ENCODE results near the gene TMEM151B. TPM values are rescaled to one million over a fixed set of nuclear protein-coding genes. Genes with fewer than 3 reads are reported as not detected.

Gene TMEM151B
- total and polyA plus RNA-seq, 9 of the 15 experiments (the other 6 are each of a cell fraction or from before 2014, with no cell fraction given) = not detected

- TF ChIP-seq ARNT (IDR thresholded peaks at IDR 0.05) = no peak
- TF ChIP-seq ZNF23 (CRISPR knock-in tag; IDR thresholded peaks at IDR 0.05) = no peak
- TF ChIP-seq HDAC6 (IDR thresholded peaks at IDR 0.05; ENCODE audit: low read depth, low read length) = no peak
- TF ChIP-seq VEZF1 (CRISPR knock-in tag; IDR thresholded peaks at IDR 0.05) = peak; percentile 96
- no peak for TF ChIP-seq ZNF655 (CRISPR knock-in tag; IDR thresholded peaks at IDR 0.05)
- TF ChIP-seq ZNF41 (CRISPR knock-in tag; conservative IDR thresholded peaks at IDR 0.05) = no peak
- peak; percentile 59 for TF ChIP-seq ZFX (CRISPR knock-in tag; IDR thresholded peaks at IDR 0.05)
- TF ChIP-seq MED1 (CRISPR knock-in tag; IDR thresholded peaks at IDR 0.05; ENCODE audit: borderline replicate concordance) = no peak
- no peak for TF ChIP-seq NR2C1 (IDR thresholded peaks at IDR 0.05)
- no peak for TF ChIP-seq NR2C1 (tag; IDR thresholded peaks at IDR 0.05)
- TF ChIP-seq CBX8 (IDR thresholded peaks at IDR 0.05; ENCODE audit: borderline replicate concordance, extremely low read depth, low read depth, low read length, poor library complexity, severe bottlenecking) = no peak
- TF ChIP-seq CREB3L1 (IDR thresholded peaks at IDR 0.05; ENCODE audit: borderline replicate concordance, low read depth) = no peak
- TF ChIP-seq POLR2A (conservative IDR thresholded peaks at IDR 0.05) = peak; percentile 70
- no peak for TF ChIP-seq SMC3 (conservative IDR thresholded peaks at IDR 0.05; ENCODE audit: insufficient read depth, low read depth, low read length)
- TF ChIP-seq ETV5 (CRISPR knock-in tag; IDR thresholded peaks at IDR 0.05; ENCODE audit: low read depth) = 0 out of 2 replicates have a peak, but pooled peaks have one; percentile 44
- TF ChIP-seq SNAPC5 (CRISPR knock-in tag; IDR thresholded peaks at IDR 0.05) = no peak
- no peak for TF ChIP-seq FOXA1 (IDR thresholded peaks at IDR 0.05; ENCODE audit: borderline replicate concordance)
- TF ChIP-seq ZZZ3 (IDR thresholded peaks at IDR 0.05) = no peak
- TF ChIP-seq HDAC3 (IDR thresholded peaks at IDR 0.05; ENCODE audit: borderline replicate concordance, partially characterized antibody) = no peak
- no peak for TF ChIP-seq ILF3 (IDR thresholded peaks at IDR 0.05; ENCODE audit: borderline replicate concordance)
- peak; percentile 80 for TF ChIP-seq RBBP5 (IDR thresholded peaks at IDR 0.05; ENCODE audit: borderline replicate concordance, insufficient read depth, low read length, poor library complexity, severe bottlenecking)
- TF ChIP-seq RCOR1 (IDR thresholded peaks at IDR 0.05; ENCODE audit: borderline replicate concordance in 1 of 2, low read depth in 2 of 2, low read length in 2 of 2) = peak in 1 of 2 experiments; percentile 56; a peak in 1 of 4 replicates
- TF ChIP-seq FOXP1 (CRISPR knock-in tag; IDR thresholded peaks at IDR 0.05) = peak; percentile 92
- peak; percentile 66 for TF ChIP-seq SOX6 (IDR thresholded peaks at IDR 0.05)
- TF ChIP-seq CBX3 (IDR thresholded peaks at IDR 0.05; ENCODE audit: borderline replicate concordance in 1 of 2, low read length in 2 of 2) = 0 out of 3 replicates have a peak, but pooled peaks of 1 of the 2 experiments have one; percentile 41
These were observed 46.8 kb upstream of the TMEM151B start, which contains the start of gene SLC29A1 (continued) for GRCh38 chr6:44223319-44224028.

Data from K562 (cell line).